NB4 (cell line): ENCODE measurements around the gene FBXO21.

Experiments
- MYC ChIP-seq: IDR thresholded peaks from 2 replicates; pipeline ENCODE4 v1.6.1; 2011; ENCODE audit warnings: low read depth, low read length
- POLR2A ChIP-seq: IDR thresholded peaks from 2 replicates; pipeline ENCODE4 v1.6.1; 2011; ENCODE audit warnings: mild to moderate bottlenecking; ENCODE audit not compliant: insufficient read length; ENCODE audit errors: extremely low read depth
- TF ChIP-seq, protein P1 (sequence below): IDR thresholded peaks from one replicate; pipeline ENCODE4 v1.5.1; 2012; ENCODE audit warnings: low read depth, low read length
- TF ChIP-seq, protein P2 (sequence below): IDR thresholded peaks from 2 replicates; pipeline ENCODE4 v1.6.1; 2011; ENCODE audit warnings: low read depth, low read length

DNA sequence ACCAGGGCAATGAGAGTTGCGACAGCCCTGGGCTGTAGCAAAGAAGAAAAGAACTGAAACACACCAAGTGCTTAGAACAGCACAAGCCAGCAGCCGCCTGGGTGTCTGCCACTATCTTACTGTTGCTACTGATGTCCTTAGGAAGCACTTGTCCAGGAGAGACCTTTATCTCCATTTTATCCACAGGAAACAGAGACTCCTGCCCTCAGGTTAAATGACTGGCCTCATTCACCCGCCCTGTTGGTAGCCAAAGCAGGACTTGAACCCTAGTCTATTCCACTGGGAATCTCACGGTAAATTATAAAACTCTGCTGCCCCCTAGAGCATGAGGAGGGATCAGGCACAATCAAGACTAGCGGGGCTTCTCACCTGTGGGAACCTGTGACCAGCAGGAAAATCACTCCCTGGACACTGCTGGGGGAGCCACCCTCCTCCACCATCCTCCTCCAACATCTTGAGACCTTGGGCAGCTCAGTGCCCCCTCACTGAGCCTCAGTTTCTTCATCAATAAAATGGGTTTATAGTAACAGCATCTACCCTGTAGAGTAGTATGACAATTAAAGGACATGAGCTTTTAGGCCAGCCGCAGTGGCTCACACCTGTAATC, 70.6 kb downstream of the FBXO21 start:
- TF ChIP-seq MYC = no peak
- TF ChIP-seq, protein P1, sequence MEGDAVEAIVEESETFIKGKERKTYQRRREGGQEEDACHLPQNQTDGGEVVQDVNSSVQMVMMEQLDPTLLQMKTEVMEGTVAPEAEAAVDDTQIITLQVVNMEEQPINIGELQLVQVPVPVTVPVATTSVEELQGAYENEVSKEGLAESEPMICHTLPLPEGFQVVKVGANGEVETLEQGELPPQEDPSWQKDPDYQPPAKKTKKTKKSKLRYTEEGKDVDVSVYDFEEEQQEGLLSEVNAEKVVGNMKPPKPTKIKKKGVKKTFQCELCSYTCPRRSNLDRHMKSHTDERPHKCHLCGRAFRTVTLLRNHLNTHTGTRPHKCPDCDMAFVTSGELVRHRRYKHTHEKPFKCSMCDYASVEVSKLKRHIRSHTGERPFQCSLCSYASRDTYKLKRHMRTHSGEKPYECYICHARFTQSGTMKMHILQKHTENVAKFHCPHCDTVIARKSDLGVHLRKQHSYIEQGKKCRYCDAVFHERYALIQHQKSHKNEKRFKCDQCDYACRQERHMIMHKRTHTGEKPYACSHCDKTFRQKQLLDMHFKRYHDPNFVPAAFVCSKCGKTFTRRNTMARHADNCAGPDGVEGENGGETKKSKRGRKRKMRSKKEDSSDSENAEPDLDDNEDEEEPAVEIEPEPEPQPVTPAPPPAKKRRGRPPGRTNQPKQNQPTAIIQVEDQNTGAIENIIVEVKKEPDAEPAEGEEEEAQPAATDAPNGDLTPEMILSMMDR = peak; percentile 93
- TF ChIP-seq, protein P2, sequence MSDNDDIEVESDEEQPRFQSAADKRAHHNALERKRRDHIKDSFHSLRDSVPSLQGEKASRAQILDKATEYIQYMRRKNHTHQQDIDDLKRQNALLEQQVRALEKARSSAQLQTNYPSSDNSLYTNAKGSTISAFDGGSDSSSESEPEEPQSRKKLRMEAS = no peak
- TF ChIP-seq POLR2A = no peak
